Muscle of leg (tissue), 11 donors: Measurements from ENCODE around the gene BAIAP2. TPM values are rescaled to one million over a fixed set of nuclear protein-coding genes. Genes with fewer than 3 reads are reported as not detected.
A peak's percentile ranks its signal among the peaks of the same experiment; 100 is the strongest.

Source experiments
- DNase-seq: peaks from one replicate; pipeline ENCODE4 v3.0.0; 2013
- H3K27ac ChIP-seq: one replicate; pipeline ENCODE4 v1.5.1; 2013; ENCODE audit warnings: mild to moderate bottlenecking, low read length, control low read depth
- H3K27me3 ChIP-seq: one replicate; pipeline ENCODE4 v1.6.1; 2013; ENCODE audit warnings: low read length; ENCODE audit not compliant: control insufficient read depth, insufficient read depth
- H3K36me3 ChIP-seq: one replicate; pipeline ENCODE4 v1.6.1; 2013; ENCODE audit warnings: low read length; ENCODE audit not compliant: control insufficient read depth, insufficient read depth
- H3K4me1 ChIP-seq: one replicate; pipeline ENCODE4 v1.6.1; 2013; ENCODE audit warnings: low read length; ENCODE audit not compliant: control insufficient read depth, insufficient read depth
- H3K4me3 ChIP-seq: one replicate; pipeline ENCODE4 v1.5.1; 2013; ENCODE audit warnings: low read length, control low read depth
- H3K9me3 ChIP-seq: replicated peaks from 2 replicates; pipeline ENCODE4 v1.6.1; 2013; ENCODE audit warnings: low read depth, low read length; ENCODE audit not compliant: control insufficient read depth
- WGBS: methylation state at CpG from one replicate; pipeline ENCODE4 v1.1.5; 2013; ENCODE audit warnings: missing lambda C conversion rate; ENCODE audit not compliant: insufficient coverage; 5-methylcytosine and 5-hydroxymethylcytosine counted together
- polyA plus RNA-seq, 8 donors: library from polyadenylated mRNA; unstranded; fragments of 120-200 nt; gene quantifications; one replicate each; pipeline versions ENCODE4 v1.2.1 to v1.2.3, GENCODE V29; 2013; ENCODE audit warnings: inconsistent platforms in 1 of 8, low replicate concordance in 1 of 8; ENCODE audit not compliant: insufficient read length in 8 of 8, insufficient read depth in 1 of 8
- total RNA-seq: library from RNA; stranded (reverse); fragments of 120-200 nt; gene quantifications from one replicate; pipeline ENCODE4 v1.2.4, GENCODE V29; 2013

The BAIAP2 gene
- total and polyA plus RNA-seq, 9 donors, result 11.6 to 24.7 (median 17.1) TPM

GRCh38 chr17:81068411-81069134 is 33.6 kb downstream of the BAIAP2 start:
- WGBS, result 85% methylated on average over 19 of the region's 26 CpGs
- Histone ChIP-seq H3K27me3 (no peaks in the 10 kb centered on the region), H3K27ac (no peak overlapping the region), H3K4me3 (no peak overlapping the region), H3K4me1 (peaks cover 64% of the 10 kb centered on the region), H3K9me3 (no peaks in the 10 kb centered on the region), H3K36me3 (no peaks in the 10 kb centered on the region)
- DNase-seq, result no peak

GRCh38 chr17:81069135-81069645 is 34.2 kb downstream of the BAIAP2 start:
- 84% methylated on average over 20 of the region's 23 CpGs for WGBS
- Histone ChIP-seq H3K4me1 (peaks cover 58% of the 10 kb centered on the region), H3K27me3 (no peaks in the 10 kb centered on the region), H3K36me3 (no peaks in the 10 kb centered on the region), H3K27ac (no peak overlapping the region), H3K4me3 (no peak overlapping the region), H3K9me3 (no peaks in the 10 kb centered on the region)
- peak; percentile 40 for DNase-seq

- Histone ChIP-seq H3K27ac (no peak overlapping the region), H3K4me3 (no peak overlapping the region), H3K4me1 (peaks cover 44% of the 10 kb centered on the region), H3K9me3 (no peaks in the 10 kb centered on the region), H3K27me3 (no peaks in the 10 kb centered on the region), H3K36me3 (no peaks in the 10 kb centered on the region)
- no peak for DNase-seq
- WGBS, result 76% methylated on average over 12 of the region's 25 CpGs
Measured at GRCh38 chr17:81070541-81071246, 35.7 kb downstream of the BAIAP2 start.

GRCh38 chr17:81071761-81072741 is 37.1 kb downstream of the BAIAP2 start:
- WGBS, result 76% methylated on average over 27 of the region's 39 CpGs
- Histone ChIP-seq H3K9me3 (no peaks in the 10 kb centered on the region), H3K27ac (no peak overlapping the region), H3K4me1 (peaks cover 39% of the 10 kb centered on the region), H3K4me3 (no peak overlapping the region), H3K36me3 (peaks cover 4% of the 10 kb centered on the region), H3K27me3 (no peaks in the 10 kb centered on the region)
- DNase-seq, result no peak

- H3K9me3 ChIP-seq, result no peaks in the 10 kb centered on the region
- peaks cover 17% of the 10 kb centered on the region for H3K4me1 ChIP-seq
- peaks cover 4% of the 10 kb centered on the region for H3K36me3 ChIP-seq
- 92% methylated on average over 42 of the region's 42 CpGs for WGBS
- no peak overlapping the region for H3K27ac ChIP-seq
- H3K27me3 ChIP-seq, result peaks cover 2% of the 10 kb centered on the region
- no peak overlapping the region for H3K4me3 ChIP-seq
- DNase-seq, result no peak
Measured at GRCh38 chr17:81073967-81074839, 39.3 kb downstream of the BAIAP2 start.

- no peak for DNase-seq
- peaks cover 4% of the 10 kb centered on the region for H3K36me3 ChIP-seq
- no peak overlapping the region for H3K27ac ChIP-seq
- peaks cover 2% of the 10 kb centered on the region for H3K27me3 ChIP-seq
- WGBS, result 72% methylated on average over 7 of the region's 8 CpGs
- H3K4me3 ChIP-seq, result no peak overlapping the region
- no peaks in the 10 kb centered on the region for H3K9me3 ChIP-seq
- peaks cover 15% of the 10 kb centered on the region for H3K4me1 ChIP-seq
Measured at GRCh38 chr17:81074875-81075274, 39.9 kb downstream of the BAIAP2 start.

- Histone ChIP-seq H3K4me1 (peaks cover 19% of the 10 kb centered on the region), H3K4me3 (no peak overlapping the region), H3K9me3 (no peaks in the 10 kb centered on the region), H3K27ac (no peak overlapping the region), H3K36me3 (peaks cover 4% of the 10 kb centered on the region), H3K27me3 (peaks cover 2% of the 10 kb centered on the region)
- no peak for DNase-seq
- WGBS, result 71% methylated on average over 17 of the region's 17 CpGs
Measured at GRCh38 chr17:81075307-81075706, 40.4 kb downstream of the BAIAP2 start.

GRCh38 chr17:81076141-81076679 is 41.3 kb downstream of the BAIAP2 start:
- Histone ChIP-seq H3K27me3 (peaks cover 2% of the 10 kb centered on the region), H3K9me3 (no peaks in the 10 kb centered on the region), H3K4me3 (no peak overlapping the region), H3K27ac (no peak overlapping the region), H3K36me3 (peaks cover 4% of the 10 kb centered on the region), H3K4me1 (peaks cover 26% of the 10 kb centered on the region)
- no peak for DNase-seq
- 30% methylated on average over 11 of the region's 14 CpGs for WGBS
